T-helper 1 cell treated with Interleukin-12 subunit alpha and Interleukin-12 subunit beta and Interleukin-4 antibody, amounts not matched to agents 30 μg/mL and 1 μg/mL, for 36 hours (primary cell): ENCODE data around the gene POLL.
A peak's percentile ranks its signal among the peaks of the same experiment; 100 is the strongest.

Experiments
- H3K27ac Mint-ChIP-seq: one replicate; pipeline ENCODE4 v1.8.0; 2021; ENCODE audit warnings: mild to moderate bottlenecking, mixed read lengths
- H3K27me3 Mint-ChIP-seq: one replicate; pipeline ENCODE4 v1.8.0; 2021; ENCODE audit warnings: low read depth, mixed read lengths
- H3K36me3 Mint-ChIP-seq: one replicate; pipeline ENCODE4 v1.8.0; 2021; ENCODE audit warnings: low read depth, mixed read lengths
- H3K4me1 Mint-ChIP-seq: one replicate; pipeline ENCODE4 v1.8.0; 2021; ENCODE audit warnings: low read depth, mixed read lengths
- H3K4me3 Mint-ChIP-seq: one replicate; pipeline ENCODE4 v1.8.0; 2021; ENCODE audit warnings: mild to moderate bottlenecking, moderate library complexity, mixed read lengths
- H3K9me3 Mint-ChIP-seq: one replicate; pipeline ENCODE4 v1.8.0; 2021; ENCODE audit warnings: mixed read lengths

POLL gene

GRCh38 chr10:101563497-101564040 lies 24.5 kb downstream of the POLL start:
- no peaks in the 10 kb centered on the region for H3K9me3 Mint-ChIP-seq
- no peak overlapping the region for H3K4me3 Mint-ChIP-seq
- H3K4me1 Mint-ChIP-seq, result peaks cover 12% of the 10 kb centered on the region
- no peaks in the 10 kb centered on the region for H3K36me3 Mint-ChIP-seq
- H3K27ac Mint-ChIP-seq, result no peak overlapping the region
- peaks cover 42% of the 10 kb centered on the region for H3K27me3 Mint-ChIP-seq

GRCh38 chr10:101563007-101563406 lies 25.1 kb downstream of the POLL start:
- H3K27ac Mint-ChIP-seq, result no peak overlapping the region
- peaks cover 36% of the 10 kb centered on the region for H3K27me3 Mint-ChIP-seq
- no peaks in the 10 kb centered on the region for H3K9me3 Mint-ChIP-seq
- no peaks in the 10 kb centered on the region for H3K36me3 Mint-ChIP-seq
- H3K4me3 Mint-ChIP-seq, result no peak overlapping the region
- H3K4me1 Mint-ChIP-seq, result peaks cover 18% of the 10 kb centered on the region

- Mint-ChIP-seq H3K27ac (no peak overlapping the region), H3K36me3 (no peaks in the 10 kb centered on the region), H3K27me3 (peaks cover 28% of the 10 kb centered on the region), H3K4me3 (no peak overlapping the region), H3K9me3 (no peaks in the 10 kb centered on the region), H3K4me1 (peaks cover 21% of the 10 kb centered on the region)
Measured at GRCh38 chr10:101562231-101562630, 25.8 kb downstream of the POLL start.

DNA sequence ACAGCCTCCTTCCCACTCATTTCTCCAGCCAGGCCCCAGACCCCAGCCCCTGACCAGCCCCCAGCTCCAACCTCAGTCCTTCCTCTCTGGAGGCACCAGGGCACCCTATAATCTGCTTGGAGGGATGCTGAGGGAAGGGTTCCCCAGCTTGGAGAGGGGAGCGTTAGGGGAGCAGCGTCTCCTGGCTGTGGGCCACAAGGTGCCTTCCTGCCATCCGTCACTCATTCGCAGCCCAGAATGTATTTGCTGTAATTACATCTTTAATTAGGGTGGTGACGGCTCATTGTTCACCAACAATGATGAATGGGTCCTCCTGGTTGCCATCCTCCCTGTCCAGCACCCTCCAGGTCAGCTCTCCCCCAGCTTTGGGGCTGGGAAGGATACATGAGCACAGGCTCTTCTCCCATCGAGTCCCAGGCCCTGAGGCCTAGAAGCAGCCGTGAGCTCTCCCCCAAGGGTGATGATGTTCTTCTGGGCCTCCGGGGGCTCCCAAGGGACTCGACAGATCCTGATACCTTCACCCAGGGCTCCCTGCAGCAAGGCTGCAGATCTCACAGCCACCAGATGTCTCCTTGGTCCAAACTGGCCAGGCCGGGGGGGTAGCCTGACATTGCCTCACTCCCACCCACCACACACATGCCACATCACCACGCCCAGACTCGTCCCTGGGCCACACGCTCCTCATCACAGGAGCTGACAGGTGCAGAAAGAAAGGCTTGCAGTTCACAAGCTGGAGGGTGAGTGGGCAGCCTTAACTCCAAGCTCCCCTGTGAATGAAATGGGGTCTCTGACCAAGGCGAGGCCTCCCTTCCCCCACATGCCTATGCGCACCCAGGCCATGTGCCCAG lies 26.8 kb downstream of the POLL start:
- no peak overlapping the region for H3K4me3 Mint-ChIP-seq
- H3K27me3 Mint-ChIP-seq, result peaks cover 21% of the 10 kb centered on the region
- no peaks in the 10 kb centered on the region for H3K9me3 Mint-ChIP-seq
- no peaks in the 10 kb centered on the region for H3K36me3 Mint-ChIP-seq
- peaks cover 19% of the 10 kb centered on the region for H3K4me1 Mint-ChIP-seq
- no peak overlapping the region for H3K27ac Mint-ChIP-seq

DNA sequence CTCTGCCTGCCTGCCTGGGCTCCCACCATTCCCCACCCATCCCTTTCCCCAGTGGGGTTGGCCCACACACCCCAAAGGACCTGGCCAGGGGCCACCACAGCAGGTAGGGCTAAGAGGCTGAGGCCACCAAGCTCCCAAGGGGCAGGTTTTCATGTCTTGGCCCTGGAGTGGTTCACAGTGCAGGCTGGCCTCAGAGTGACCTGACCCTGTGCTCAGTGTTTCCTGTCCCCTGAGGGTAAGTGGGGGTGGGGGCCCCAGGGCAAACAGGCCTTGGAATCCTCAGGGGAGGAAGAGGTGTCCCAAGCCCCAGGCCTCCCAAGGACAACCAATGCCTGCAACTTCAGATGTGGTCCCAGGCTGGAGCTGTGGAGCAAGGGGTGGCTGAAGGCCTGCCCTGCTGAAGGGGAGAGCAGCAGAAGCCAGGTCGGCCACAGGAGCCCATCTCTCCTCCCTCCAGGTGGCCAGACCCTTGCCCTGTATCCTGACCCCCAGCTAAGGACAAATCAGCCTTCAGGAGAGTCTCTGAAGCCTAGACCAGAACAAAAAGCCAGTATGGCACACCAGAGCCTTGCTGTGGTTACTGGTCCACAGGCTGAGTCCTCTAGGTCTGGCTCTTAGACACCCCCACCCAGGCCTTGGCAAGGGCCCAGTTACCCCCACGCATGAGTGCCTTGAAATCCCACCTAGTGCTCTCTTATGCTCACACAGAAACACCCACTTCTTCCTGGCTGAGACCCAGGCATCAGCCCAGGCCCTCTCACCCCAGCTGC lies 27.6 kb downstream of the POLL start:
- no peak overlapping the region for H3K27ac Mint-ChIP-seq
- peaks cover 13% of the 10 kb centered on the region for H3K27me3 Mint-ChIP-seq
- peaks cover 19% of the 10 kb centered on the region for H3K4me1 Mint-ChIP-seq
- H3K36me3 Mint-ChIP-seq, result no peaks in the 10 kb centered on the region
- no peak overlapping the region for H3K4me3 Mint-ChIP-seq
- no peaks in the 10 kb centered on the region for H3K9me3 Mint-ChIP-seq

- Mint-ChIP-seq H3K27ac (peak overlapping the region; percentile 64), H3K9me3 (no peaks in the 10 kb centered on the region), H3K4me3 (peak overlapping the region; percentile 9), H3K36me3 (no peaks in the 10 kb centered on the region), H3K27me3 (peaks cover 6% of the 10 kb centered on the region), H3K4me1 (peaks cover 19% of the 10 kb centered on the region)
Measured at GRCh38 chr10:101559596-101560297, 28.3 kb downstream of the POLL start.

- no peak overlapping the region for H3K4me3 Mint-ChIP-seq
- H3K4me1 Mint-ChIP-seq, result peaks cover 19% of the 10 kb centered on the region
- peak overlapping the region; percentile 75 for H3K27ac Mint-ChIP-seq
- peaks cover 2% of the 10 kb centered on the region for H3K27me3 Mint-ChIP-seq
- no peaks in the 10 kb centered on the region for H3K36me3 Mint-ChIP-seq
- no peaks in the 10 kb centered on the region for H3K9me3 Mint-ChIP-seq
Measured at GRCh38 chr10:101558671-101559595, 29.1 kb downstream of the POLL start.

DNA sequence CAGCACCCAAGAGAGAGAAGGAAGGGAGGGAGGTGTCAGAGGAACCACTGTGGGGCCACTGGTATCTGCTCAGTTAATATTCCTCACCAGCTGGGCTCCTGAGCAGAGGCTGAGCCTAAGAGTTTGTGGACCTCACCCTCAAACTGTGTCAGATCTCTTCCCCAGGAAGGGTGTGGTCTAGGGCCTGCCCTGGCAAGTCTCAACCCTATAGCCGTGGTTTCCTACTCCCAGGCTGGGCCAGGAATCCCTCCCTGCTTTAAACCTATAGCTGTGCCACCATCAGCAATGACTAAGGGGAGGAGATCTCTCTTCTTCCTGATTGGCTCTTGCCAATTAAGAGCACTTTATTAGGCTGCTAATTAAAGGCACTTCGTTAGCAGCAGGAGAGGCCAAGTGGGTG lies 29.9 kb downstream of the POLL start:
- H3K36me3 Mint-ChIP-seq, result peaks cover 4% of the 10 kb centered on the region
- no peaks in the 10 kb centered on the region for H3K9me3 Mint-ChIP-seq
- H3K27ac Mint-ChIP-seq, result peak overlapping the region; percentile 75
- peaks cover 19% of the 10 kb centered on the region for H3K4me1 Mint-ChIP-seq
- no peak overlapping the region for H3K4me3 Mint-ChIP-seq
- H3K27me3 Mint-ChIP-seq, result no peaks in the 10 kb centered on the region

DNA sequence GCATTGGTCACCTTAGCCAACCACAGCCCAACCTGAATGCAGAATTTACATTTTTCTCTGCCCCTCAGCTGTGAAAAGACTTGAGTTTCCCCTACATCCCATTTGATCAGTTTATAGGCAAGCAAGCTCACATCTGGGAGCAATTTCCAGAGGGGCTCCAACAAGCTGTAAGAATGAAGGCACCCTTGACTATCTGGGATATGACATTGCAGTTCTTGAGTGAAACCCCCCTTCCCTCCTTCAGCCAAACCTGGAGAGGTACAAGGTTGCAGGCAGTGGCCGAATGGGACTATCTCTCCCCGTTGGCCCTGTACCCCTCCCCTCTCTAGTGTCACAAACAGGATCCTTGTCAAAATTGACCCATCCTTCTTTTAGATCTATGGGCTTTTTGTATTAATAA lies 30.5 kb downstream of the POLL start:
- Mint-ChIP-seq H3K4me3 (no peak overlapping the region), H3K27me3 (no peaks in the 10 kb centered on the region), H3K27ac (peak overlapping the region; percentile 75), H3K4me1 (peaks cover 19% of the 10 kb centered on the region), H3K9me3 (no peaks in the 10 kb centered on the region), H3K36me3 (peaks cover 7% of the 10 kb centered on the region)

GRCh38 chr10:101552442-101552841 lies 35.6 kb downstream of the POLL start:
- H3K27me3 Mint-ChIP-seq, result no peaks in the 10 kb centered on the region
- H3K4me1 Mint-ChIP-seq, result peaks cover 2% of the 10 kb centered on the region
- H3K36me3 Mint-ChIP-seq, result peaks cover 7% of the 10 kb centered on the region
- H3K9me3 Mint-ChIP-seq, result no peaks in the 10 kb centered on the region
- no peak overlapping the region for H3K4me3 Mint-ChIP-seq
- H3K27ac Mint-ChIP-seq, result no peak overlapping the region

GRCh38 chr10:101550965-101551364 lies 37.1 kb downstream of the POLL start:
- no peaks in the 10 kb centered on the region for H3K27me3 Mint-ChIP-seq
- H3K27ac Mint-ChIP-seq, result no peak overlapping the region
- peaks cover 7% of the 10 kb centered on the region for H3K36me3 Mint-ChIP-seq
- H3K4me1 Mint-ChIP-seq, result peaks cover 2% of the 10 kb centered on the region
- H3K9me3 Mint-ChIP-seq, result no peaks in the 10 kb centered on the region
- H3K4me3 Mint-ChIP-seq, result no peak overlapping the region

- Mint-ChIP-seq H3K4me3 (no peak overlapping the region), H3K9me3 (no peaks in the 10 kb centered on the region), H3K36me3 (peaks cover 2% of the 10 kb centered on the region), H3K4me1 (no peaks in the 10 kb centered on the region), H3K27me3 (no peaks in the 10 kb centered on the region), H3K27ac (no peak overlapping the region)
Measured at GRCh38 chr10:101545898-101546297, 42.2 kb downstream of the POLL start.

DNA sequence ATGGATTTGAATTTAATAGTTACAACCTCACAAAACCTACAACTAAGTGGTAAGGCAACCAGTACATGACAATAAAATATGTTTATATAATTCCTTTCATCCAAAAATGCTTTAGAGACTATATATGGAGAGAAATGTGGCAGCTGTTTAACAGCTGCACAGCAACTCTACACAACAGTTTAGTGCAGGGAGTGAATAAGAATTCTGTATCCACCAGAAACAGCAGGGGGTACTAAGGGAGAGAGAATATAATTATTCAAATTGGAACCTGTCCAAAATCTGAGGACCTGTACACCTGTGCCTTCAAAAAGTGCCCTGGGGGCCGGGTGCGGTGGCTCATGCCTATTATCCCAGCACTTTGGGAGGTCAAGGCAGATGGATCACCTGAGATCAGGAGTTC lies 49.6 kb downstream of the POLL start:
- no peak overlapping the region for H3K4me3 Mint-ChIP-seq
- H3K27me3 Mint-ChIP-seq, result no peaks in the 10 kb centered on the region
- H3K36me3 Mint-ChIP-seq, result peaks cover 7% of the 10 kb centered on the region
- H3K27ac Mint-ChIP-seq, result no peak overlapping the region
- no peaks in the 10 kb centered on the region for H3K9me3 Mint-ChIP-seq
- H3K4me1 Mint-ChIP-seq, result no peaks in the 10 kb centered on the region
